ENCODE results near the gene MON2. TPM values are rescaled to one million over a fixed set of nuclear protein-coding genes. Genes with fewer than 3 reads are reported as not detected.

Gene MON2
- total and polyA plus RNA-seq, 2 of the 8 experiments (the other 6 are each of a cell fraction or from before 2014, with no cell fraction given), result 3.8 to 21.8 TPM

GRCh38 chr12:62603811-62604098 is 137.1 kb downstream of the MON2 start (continued):
- no peak for TF ChIP-seq SIRT6 (IDR thresholded peaks at IDR 0.05; ENCODE audit: low read length)
- no peak for TF ChIP-seq RBBP5 (IDR thresholded peaks at IDR 0.05; ENCODE audit: borderline replicate concordance, low read depth, low read length)
- no peak for TF ChIP-seq ATF2 (IDR thresholded peaks at IDR 0.05; ENCODE audit: low read length)
- TF ChIP-seq SIX5 (IDR thresholded peaks at IDR 0.05; ENCODE audit: low read depth, low read length), result no peak
- TF ChIP-seq JUN (IDR thresholded peaks at IDR 0.05; ENCODE audit: low read depth, low read length), result no peak
- no peak for TF ChIP-seq GABPA (IDR thresholded peaks at IDR 0.05; ENCODE audit: borderline replicate concordance, insufficient read depth, low read length)
- TF ChIP-seq TCF12 (IDR thresholded peaks at IDR 0.05; ENCODE audit: low read depth, low read length), result no peak
- TF ChIP-seq JUND (IDR thresholded peaks at IDR 0.05; ENCODE audit: low read length), result no peak
- peak; percentile 93; the same call in 1 of the 2 replicates for TF ChIP-seq KDM1A (IDR thresholded peaks at IDR 0.05; ENCODE audit: borderline replicate concordance, low read length)
- TF ChIP-seq CTCF (IDR thresholded peaks at IDR 0.05; ENCODE audit: control extremely low read depth in 1 of 3, insufficient read depth in 1 of 3, low read depth in 1 of 3, low read length in 3 of 3), result no peak
- no peak for TF ChIP-seq CHD2 (IDR thresholded peaks at IDR 0.05; ENCODE audit: low read length)
- TF ChIP-seq PHF8 (conservative IDR thresholded peaks at IDR 0.05; ENCODE audit: low read depth, low read length), result no peak
- no peak for TF ChIP-seq KDM4A (IDR thresholded peaks at IDR 0.05; ENCODE audit: low read depth, low read length, severe bottlenecking)
- no peak for TF ChIP-seq SP2 (IDR thresholded peaks at IDR 0.05; ENCODE audit: low read length)
- no peak for TF ChIP-seq POLR2AphosphoS5 (IDR thresholded peaks at IDR 0.05; ENCODE audit: low read depth, low read length)
- no peak for TF ChIP-seq SRF (IDR thresholded peaks at IDR 0.05; ENCODE audit: low read depth, low read length)
- 0 out of 2 replicates have a peak, but pooled peaks have one; percentile 12 for TF ChIP-seq NRF1 (IDR thresholded peaks at IDR 0.05; ENCODE audit: low read depth, low read length)
- TF ChIP-seq KDM5A (IDR thresholded peaks at IDR 0.05; ENCODE audit: low read length), result no peak
- TF ChIP-seq SP1 (IDR thresholded peaks at IDR 0.05; ENCODE audit: low read depth, low read length), result no peak
- peak in 1 of 2 experiments; percentile 17; a peak in 2 of 4 replicates for TF ChIP-seq RAD21 (IDR thresholded peaks at IDR 0.05 in 1 of 2, conservative IDR thresholded peaks at IDR 0.05 in 1 of 2; ENCODE audit: low read depth in 2 of 2, low read length in 2 of 2)
- TF ChIP-seq ASH2L (IDR thresholded peaks at IDR 0.05; ENCODE audit: low read length), result no peak
- no peak for TF ChIP-seq POU5F1 (IDR thresholded peaks at IDR 0.05; ENCODE audit: low read depth, low read length)
- no peak for TF ChIP-seq FOSL1 (IDR thresholded peaks at IDR 0.05; ENCODE audit: insufficient read depth, low read depth, low read length)
- no peak for TF ChIP-seq BCL11A (IDR thresholded peaks at IDR 0.05; ENCODE audit: low read depth in 2 of 2, low read length in 2 of 2)
